Measurements from ENCODE around the gene CAPN5.

DNA sequence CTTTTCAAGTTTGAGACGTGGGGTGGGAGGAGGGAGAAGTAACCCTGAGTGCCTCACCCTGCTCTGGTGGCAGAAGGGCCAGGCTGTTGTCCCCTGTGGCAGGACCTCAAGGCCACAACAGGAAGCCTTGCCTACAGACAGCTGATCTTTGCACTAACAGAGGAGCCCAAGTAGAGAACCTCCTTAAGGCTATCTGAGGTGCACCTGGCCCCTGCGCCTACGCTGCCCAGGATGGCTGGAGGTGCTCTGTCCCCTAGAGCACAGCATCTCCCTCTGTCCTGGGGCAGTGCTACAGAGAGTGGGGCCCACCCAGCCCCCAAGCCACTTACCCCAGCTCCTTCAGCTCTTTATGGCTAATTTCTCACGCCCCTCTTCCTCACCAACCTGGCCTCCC, 88.3 kb downstream of the CAPN5 start:
- no peak for TF ChIP-seq ZNF565 (CRISPR knock-in tag; conservative IDR thresholded peaks at IDR 0.05; ENCODE audit: low read depth)
- TF ChIP-seq, protein P1, sequence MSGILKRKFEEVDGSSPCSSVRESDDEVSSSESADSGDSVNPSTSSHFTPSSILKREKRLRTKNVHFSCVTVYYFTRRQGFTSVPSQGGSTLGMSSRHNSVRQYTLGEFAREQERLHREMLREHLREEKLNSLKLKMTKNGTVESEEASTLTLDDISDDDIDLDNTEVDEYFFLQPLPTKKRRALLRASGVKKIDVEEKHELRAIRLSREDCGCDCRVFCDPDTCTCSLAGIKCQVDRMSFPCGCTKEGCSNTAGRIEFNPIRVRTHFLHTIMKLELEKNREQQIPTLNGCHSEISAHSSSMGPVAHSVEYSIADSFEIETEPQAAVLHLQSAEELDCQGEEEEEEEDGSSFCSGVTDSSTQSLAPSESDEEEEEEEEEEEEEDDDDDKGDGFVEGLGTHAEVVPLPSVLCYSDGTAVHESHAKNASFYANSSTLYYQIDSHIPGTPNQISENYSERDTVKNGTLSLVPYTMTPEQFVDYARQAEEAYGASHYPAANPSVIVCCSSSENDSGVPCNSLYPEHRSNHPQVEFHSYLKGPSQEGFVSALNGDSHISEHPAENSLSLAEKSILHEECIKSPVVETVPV (CRISPR knock-in tag; IDR thresholded peaks at IDR 0.05), result no peak
- no peak for TF ChIP-seq ZC3H10 (CRISPR knock-in tag; IDR thresholded peaks at IDR 0.05)
- TF ChIP-seq CSDC2 (CRISPR knock-in tag; IDR thresholded peaks at IDR 0.05), result no peak
- TF ChIP-seq, protein P2, sequence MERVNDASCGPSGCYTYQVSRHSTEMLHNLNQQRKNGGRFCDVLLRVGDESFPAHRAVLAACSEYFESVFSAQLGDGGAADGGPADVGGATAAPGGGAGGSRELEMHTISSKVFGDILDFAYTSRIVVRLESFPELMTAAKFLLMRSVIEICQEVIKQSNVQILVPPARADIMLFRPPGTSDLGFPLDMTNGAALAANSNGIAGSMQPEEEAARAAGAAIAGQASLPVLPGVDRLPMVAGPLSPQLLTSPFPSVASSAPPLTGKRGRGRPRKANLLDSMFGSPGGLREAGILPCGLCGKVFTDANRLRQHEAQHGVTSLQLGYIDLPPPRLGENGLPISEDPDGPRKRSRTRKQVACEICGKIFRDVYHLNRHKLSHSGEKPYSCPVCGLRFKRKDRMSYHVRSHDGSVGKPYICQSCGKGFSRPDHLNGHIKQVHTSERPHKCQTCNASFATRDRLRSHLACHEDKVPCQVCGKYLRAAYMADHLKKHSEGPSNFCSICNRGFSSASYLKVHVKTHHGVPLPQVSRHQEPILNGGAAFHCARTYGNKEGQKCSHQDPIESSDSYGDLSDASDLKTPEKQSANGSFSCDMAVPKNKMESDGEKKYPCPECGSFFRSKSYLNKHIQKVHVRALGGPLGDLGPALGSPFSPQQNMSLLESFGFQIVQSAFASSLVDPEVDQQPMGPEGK (CRISPR knock-in tag; IDR thresholded peaks at IDR 0.05; ENCODE audit: borderline replicate concordance), result no peak

Measured in SK-N-SH treated with all-trans-retinoic acid at 6 μM for 48 hours (cell line).